Esophagus squamous epithelium (tissue), 4 donors: ENCODE data around the gene FBXL19.

ENCODE experiments used
- POLR2A ChIP-seq, 4 donors: fragments of 450-650 bp; IDR thresholded peaks; one replicate each; pipeline ENCODE4 v1.6.1; 2017; ENCODE audit warnings: antibody characterized with exemption in 4 of 4, mild to moderate bottlenecking in 4 of 4, moderate library complexity in 3 of 4
- TF ChIP-seq, protein P1 (sequence below), 6 experiments: fragments of 450-650 bp in 4 of 6; fragments of 200-600 bp in 2 of 6; sonication (generic) in 2 of 6; IDR thresholded peaks; one replicate each; pipeline ENCODE4 v1.5.1; 2016 to 2019; ENCODE audit warnings: antibody characterized with exemption in 6 of 6, mild to moderate bottlenecking in 4 of 6, moderate library complexity in 4 of 6

DNA sequence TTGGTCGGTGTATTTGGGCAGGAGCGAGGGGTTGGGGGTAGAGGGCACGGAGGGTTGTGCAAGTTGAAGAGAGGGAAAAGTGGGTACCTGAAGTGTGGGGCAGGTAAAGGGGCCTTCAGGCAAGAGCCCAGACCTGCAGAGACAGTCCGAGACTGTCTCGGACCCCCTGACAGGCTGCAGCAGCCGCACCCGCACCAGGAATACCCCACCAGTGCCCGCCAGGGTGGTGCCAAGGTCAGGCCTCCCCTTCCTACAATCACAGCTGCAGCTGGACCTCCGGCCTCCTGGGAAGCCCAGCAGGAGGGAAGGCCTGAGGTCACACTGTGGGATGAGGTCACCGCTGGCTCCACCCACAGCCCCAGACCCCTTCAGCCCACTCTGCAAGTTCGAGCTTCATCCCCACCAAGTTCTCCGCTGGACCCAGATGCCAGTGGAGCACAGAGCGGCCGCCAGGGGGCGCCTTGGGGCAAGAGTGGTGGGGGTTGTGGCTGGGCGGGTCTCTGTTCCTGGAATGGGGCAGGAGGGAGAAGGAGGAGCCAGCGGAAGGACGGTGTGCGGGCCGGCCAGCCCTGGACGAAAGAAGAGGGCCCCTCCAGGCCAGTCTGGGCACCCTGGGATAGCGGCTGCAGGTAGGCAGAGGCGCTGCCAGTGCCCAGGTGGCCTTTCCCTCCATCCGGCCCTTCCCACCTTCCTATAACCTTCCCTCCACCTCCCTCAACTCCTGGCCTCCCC is 61.5 kb downstream of the FBXL19 start, which contains the start of gene HSD3B7:
- TF ChIP-seq, protein P1, sequence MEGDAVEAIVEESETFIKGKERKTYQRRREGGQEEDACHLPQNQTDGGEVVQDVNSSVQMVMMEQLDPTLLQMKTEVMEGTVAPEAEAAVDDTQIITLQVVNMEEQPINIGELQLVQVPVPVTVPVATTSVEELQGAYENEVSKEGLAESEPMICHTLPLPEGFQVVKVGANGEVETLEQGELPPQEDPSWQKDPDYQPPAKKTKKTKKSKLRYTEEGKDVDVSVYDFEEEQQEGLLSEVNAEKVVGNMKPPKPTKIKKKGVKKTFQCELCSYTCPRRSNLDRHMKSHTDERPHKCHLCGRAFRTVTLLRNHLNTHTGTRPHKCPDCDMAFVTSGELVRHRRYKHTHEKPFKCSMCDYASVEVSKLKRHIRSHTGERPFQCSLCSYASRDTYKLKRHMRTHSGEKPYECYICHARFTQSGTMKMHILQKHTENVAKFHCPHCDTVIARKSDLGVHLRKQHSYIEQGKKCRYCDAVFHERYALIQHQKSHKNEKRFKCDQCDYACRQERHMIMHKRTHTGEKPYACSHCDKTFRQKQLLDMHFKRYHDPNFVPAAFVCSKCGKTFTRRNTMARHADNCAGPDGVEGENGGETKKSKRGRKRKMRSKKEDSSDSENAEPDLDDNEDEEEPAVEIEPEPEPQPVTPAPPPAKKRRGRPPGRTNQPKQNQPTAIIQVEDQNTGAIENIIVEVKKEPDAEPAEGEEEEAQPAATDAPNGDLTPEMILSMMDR (IDR thresholded peaks at IDR 0.05): peak; percentile 92 to 97 (median 96)
- no peak for TF ChIP-seq POLR2A (IDR thresholded peaks at IDR 0.05)
